IMR-90 (cell line): Measurements from ENCODE around the gene IL12RB2.

Experiments
- CEBPB ChIP-seq: IDR thresholded peaks from 2 replicates; pipeline ENCODE4 v1.6.1; 2012; ENCODE audit warnings: low read depth, low read length, improper control_type of control experiment
- FOS ChIP-seq: fragments of 150-350 bp; IDR thresholded peaks from 2 replicates; pipeline ENCODE4 v1.6.1; 2016; ENCODE audit warnings: low read depth, low read length
- MAFK ChIP-seq: IDR thresholded peaks from 2 replicates; pipeline ENCODE4 v1.6.1; 2012; ENCODE audit warnings: low read depth, low read length, improper control_type of control experiment
- MAZ ChIP-seq: IDR thresholded peaks from 2 replicates; pipeline ENCODE4 v1.6.1; 2012; ENCODE audit warnings: low read depth, mild to moderate bottlenecking, low read length, improper control_type of control experiment, moderate library complexity, borderline replicate concordance
- MXI1 ChIP-seq: IDR thresholded peaks from 2 replicates; pipeline ENCODE4 v1.6.1; 2012; ENCODE audit warnings: low read depth, mild to moderate bottlenecking, low read length, moderate library complexity, borderline replicate concordance
- NFE2L2 ChIP-seq: fragments of 150-350 bp; IDR thresholded peaks from 2 replicates; pipeline ENCODE4 v1.6.1; 2016; ENCODE audit warnings: low read depth, mild to moderate bottlenecking, low read length
- POLR2A ChIP-seq: IDR thresholded peaks from 2 replicates; pipeline ENCODE4 v1.6.1; 2012; ENCODE audit warnings: mild to moderate bottlenecking, low read depth, low read length
- RAD21 ChIP-seq: IDR thresholded peaks from 2 replicates; pipeline ENCODE4 v1.6.1; 2012; ENCODE audit warnings: low read length, improper control_type of control experiment
- RFX5 ChIP-seq: IDR thresholded peaks from 2 replicates; pipeline ENCODE4 v1.8.0; 2012; ENCODE audit warnings: low read depth, mild to moderate bottlenecking, low read length, moderate library complexity
- TF ChIP-seq, protein P1 (sequence below): conservative IDR thresholded peaks from 2 replicates; pipeline ENCODE4 v1.5.1; 2012; ENCODE audit warnings: mild to moderate bottlenecking, low read depth, low read length, improper control_type of control experiment
- TF ChIP-seq, protein P2 (sequence below): fragments of 150-350 bp; IDR thresholded peaks from 2 replicates; pipeline ENCODE4 v1.6.1; 2017; ENCODE audit warnings: mild to moderate bottlenecking, antibody characterized with exemption, low read length, low read depth

GRCh38 chr1:67437961-67438360, 130.3 kb downstream of the IL12RB2 start:
- TF ChIP-seq MAFK (no peak), RAD21 (no peak), FOS (no peak), POLR2A (no peak), CEBPB (no peak), MAZ (no peak), MXI1 (no peak), NFE2L2 (no peak), RFX5 (no peak)
- TF ChIP-seq, protein P1, sequence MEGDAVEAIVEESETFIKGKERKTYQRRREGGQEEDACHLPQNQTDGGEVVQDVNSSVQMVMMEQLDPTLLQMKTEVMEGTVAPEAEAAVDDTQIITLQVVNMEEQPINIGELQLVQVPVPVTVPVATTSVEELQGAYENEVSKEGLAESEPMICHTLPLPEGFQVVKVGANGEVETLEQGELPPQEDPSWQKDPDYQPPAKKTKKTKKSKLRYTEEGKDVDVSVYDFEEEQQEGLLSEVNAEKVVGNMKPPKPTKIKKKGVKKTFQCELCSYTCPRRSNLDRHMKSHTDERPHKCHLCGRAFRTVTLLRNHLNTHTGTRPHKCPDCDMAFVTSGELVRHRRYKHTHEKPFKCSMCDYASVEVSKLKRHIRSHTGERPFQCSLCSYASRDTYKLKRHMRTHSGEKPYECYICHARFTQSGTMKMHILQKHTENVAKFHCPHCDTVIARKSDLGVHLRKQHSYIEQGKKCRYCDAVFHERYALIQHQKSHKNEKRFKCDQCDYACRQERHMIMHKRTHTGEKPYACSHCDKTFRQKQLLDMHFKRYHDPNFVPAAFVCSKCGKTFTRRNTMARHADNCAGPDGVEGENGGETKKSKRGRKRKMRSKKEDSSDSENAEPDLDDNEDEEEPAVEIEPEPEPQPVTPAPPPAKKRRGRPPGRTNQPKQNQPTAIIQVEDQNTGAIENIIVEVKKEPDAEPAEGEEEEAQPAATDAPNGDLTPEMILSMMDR = no peak
- TF ChIP-seq, protein P2, sequence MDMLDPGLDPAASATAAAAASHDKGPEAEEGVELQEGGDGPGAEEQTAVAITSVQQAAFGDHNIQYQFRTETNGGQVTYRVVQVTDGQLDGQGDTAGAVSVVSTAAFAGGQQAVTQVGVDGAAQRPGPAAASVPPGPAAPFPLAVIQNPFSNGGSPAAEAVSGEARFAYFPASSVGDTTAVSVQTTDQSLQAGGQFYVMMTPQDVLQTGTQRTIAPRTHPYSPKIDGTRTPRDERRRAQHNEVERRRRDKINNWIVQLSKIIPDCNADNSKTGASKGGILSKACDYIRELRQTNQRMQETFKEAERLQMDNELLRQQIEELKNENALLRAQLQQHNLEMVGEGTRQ = no peak
